Measurements from ENCODE around the gene MBP.

Gene MBP

GRCh38 chr18:77082316-77082955 is 50.1 kb downstream of the MBP start:
- TF ChIP-seq CTCF (conservative IDR thresholded peaks at IDR 0.05): no peak
- H3K27ac ChIP-seq: no peak overlapping the region

- H3K27ac ChIP-seq: no peak overlapping the region
- no peak for TF ChIP-seq CTCF (conservative IDR thresholded peaks at IDR 0.05)
These were observed 51.2 kb downstream of the MBP start for GRCh38 chr18:77081390-77081778.

GRCh38 chr18:77079954-77080682 is 52.5 kb downstream of the MBP start:
- H3K27ac ChIP-seq: no peak overlapping the region
- no peak for TF ChIP-seq CTCF (conservative IDR thresholded peaks at IDR 0.05)

GRCh38 chr18:77079088-77079487 is 53.5 kb downstream of the MBP start:
- TF ChIP-seq CTCF (conservative IDR thresholded peaks at IDR 0.05): no peak
- H3K27ac ChIP-seq: peak overlapping the region; percentile 43; the same call in 1 of the 2 replicates

- no peak for TF ChIP-seq CTCF (conservative IDR thresholded peaks at IDR 0.05)
- peak overlapping the region; percentile 43; the same call in 1 of the 2 replicates for H3K27ac ChIP-seq
These were observed 53.9 kb downstream of the MBP start for GRCh38 chr18:77078690-77079070.

GRCh38 chr18:77077941-77078689 is 54.5 kb downstream of the MBP start:
- no peak for TF ChIP-seq CTCF (conservative IDR thresholded peaks at IDR 0.05)
- H3K27ac ChIP-seq: peak overlapping the region; percentile 43; the same call in 1 of the 2 replicates

GRCh38 chr18:77077401-77077800 is 55.2 kb downstream of the MBP start:
- no peak overlapping the region for H3K27ac ChIP-seq
- TF ChIP-seq CTCF (conservative IDR thresholded peaks at IDR 0.05): no peak
